ENCODE results near the gene SPRR2E. TPM values are rescaled to one million over a fixed set of nuclear protein-coding genes. Genes with fewer than 3 reads are reported as not detected.
"Not testable (repeated sequence)": the region's sequence is repeated elsewhere in the genome, so short reads cannot be mapped to it uniquely, and the experiment has no call there.

SPRR2E gene
- total RNA-seq, 2 donors from 2014 or later, result not detected

DNA sequence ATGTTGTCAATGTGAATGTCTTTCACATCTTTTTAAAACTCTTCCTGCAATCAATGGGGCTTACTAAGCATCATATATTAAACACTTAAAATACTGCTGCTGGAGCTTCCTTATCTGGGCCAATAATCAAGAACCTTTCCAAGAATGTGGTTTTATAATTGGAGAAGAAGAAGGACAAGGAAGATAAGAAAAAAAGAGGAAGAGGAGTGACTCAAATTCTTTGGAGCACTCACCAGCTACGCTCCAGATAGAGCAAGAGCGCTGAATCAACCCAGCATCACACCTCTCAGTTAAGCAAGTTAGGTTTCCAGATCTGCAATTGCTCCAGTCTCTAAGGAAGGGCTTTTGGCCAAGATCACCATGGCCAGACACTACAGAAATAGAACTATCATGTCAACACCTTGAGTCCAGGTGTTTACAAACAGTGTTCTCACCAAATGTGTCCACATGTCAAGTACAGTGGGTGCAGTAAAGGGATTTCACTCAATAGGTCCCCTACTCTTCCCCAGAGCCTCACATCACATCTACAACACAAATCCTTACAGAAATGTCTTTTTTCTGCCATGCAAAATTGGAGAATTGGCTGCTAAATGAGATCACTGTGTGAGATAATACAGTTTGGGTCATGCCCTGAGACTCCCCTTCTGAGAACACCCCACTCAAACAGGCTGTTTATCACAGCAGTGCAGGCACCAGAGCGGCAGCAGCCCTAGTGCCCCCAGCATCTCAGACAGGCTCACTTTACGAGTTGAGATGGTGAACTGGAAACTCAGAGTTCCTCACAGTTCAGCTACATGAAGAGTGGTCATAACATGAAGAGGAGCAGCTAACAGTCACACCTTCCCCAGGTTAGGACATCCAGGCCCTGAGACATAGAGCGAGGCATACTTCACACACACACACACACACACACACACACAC lies 21.3 kb downstream of the SPRR2E start:
- intact Hi-C loops (cut with DNase I), result no loop called here
- no peak for DNase-seq (ENCODE audit: low spot score)

DNA sequence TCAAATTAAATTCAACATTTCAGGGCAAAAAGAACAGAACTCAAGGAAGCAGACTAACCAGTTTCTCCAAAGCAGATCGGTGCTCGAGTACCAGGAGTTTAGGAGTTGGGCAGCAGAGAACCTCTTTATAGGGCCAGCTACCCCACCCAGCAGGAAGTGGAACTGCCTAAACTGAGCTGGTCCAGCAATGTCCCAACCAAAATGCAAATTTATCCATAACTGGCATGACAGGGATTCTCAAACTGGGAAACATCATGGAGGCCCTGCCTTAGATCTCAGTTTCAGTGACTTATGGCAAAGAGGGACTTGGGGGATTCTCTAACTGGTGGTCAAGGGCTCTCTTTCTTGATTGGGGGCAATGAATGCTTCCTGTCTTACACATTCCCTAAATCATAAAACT lies 22.8 kb downstream of the SPRR2E start, which contains the start of gene SPRR2B:
TSS of gene SPRR2B (minus strand) at position 101 of the 400 bp plus-strand sequence. CDS start 772 bp downstream, outside the sequence.
- DNase-seq (ENCODE audit: low spot score), result no peak
- intact Hi-C loops (cut with DNase I), result no loop called here

DNA sequence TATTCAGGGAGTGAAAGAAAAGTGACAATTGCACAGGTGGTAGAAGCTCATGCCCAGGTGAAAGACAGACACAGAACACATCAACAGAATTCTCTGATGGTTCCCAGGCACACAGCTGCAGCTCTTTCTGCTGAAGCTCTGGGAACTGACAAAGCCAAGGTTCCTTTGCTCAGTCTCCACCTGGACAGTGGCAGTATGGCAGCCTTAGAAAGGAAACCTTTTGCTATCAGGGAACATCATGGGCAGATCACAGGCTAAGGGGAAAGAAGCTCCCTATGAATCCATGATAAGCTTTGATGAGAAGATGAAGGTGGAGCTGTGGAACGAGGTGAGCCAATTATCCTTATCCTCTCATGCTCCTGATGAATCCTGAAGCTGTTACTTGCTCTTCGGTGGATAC lies 24.1 kb downstream of the SPRR2E start:
- DNase-seq (ENCODE audit: low spot score), result no peak
- intact Hi-C loops (cut with DNase I), result no loop called here

DNA sequence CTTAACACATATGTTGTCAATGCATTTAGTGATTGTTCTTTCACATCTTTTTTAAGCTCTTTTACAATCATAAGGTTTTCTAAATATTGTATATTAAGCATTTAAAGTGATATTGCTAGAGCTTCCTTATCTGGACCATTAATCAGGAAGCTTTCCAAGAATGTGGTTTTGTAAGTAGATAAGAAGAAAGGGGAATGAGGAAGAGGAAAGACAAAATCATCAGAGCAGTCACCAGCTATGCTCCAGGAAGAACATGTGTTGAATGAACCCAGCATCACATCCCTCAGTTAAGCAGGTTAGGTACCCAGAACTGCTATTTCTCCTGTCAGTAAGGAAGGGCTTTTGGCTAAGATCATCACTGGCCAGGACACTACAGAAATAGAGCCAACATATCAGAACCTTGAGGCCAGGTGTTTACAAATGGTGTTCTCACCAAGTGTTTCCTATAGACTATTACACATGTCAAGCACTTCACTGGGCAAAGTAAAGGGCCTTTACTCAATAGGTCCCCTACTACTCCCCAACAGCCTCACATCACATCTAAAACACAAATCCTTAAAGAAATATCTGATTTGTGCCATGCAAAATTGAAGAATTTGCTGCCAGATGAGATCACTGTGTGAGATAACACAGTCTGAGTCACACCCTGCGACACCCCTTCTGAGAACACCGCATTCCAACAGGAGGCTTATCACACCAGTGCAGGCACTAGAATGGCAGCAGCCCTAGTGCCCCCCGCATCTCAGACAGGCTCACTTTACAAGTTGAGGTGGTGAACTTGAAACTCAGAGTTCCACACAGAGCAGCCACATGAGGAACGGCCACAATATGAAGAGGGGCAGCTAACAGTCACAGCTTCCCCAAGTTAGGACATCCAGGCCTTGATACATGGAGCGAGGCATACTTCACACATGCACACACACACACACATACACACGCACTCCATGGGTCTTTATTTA lies 35.2 kb downstream of the SPRR2E start:
- intact Hi-C loops (cut with DNase I), result no loop called here
- DNase-seq (ENCODE audit: low spot score), result no peak

DNA sequence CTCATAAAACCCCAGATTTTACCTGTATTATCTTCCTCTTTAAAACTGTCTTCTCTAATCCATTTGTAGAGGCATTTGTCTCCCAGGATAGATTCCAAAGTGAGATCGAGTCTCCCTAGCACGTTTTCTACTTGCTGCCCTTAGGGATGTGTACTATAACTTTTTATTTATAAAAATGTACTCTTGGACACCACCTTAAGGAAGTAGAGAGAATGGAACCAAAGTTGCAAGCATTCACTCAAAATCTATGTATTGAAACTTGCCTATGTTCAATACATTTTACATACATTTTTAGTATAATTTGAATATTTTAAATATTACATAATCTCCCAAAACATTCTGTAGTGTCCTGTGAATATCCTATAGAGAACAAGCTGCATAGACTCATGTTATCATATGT lies 36.2 kb downstream of the SPRR2E start:
- DNase-seq (ENCODE audit: low spot score), result no peak
- intact Hi-C loops (cut with DNase I), result no loop called here

DNA sequence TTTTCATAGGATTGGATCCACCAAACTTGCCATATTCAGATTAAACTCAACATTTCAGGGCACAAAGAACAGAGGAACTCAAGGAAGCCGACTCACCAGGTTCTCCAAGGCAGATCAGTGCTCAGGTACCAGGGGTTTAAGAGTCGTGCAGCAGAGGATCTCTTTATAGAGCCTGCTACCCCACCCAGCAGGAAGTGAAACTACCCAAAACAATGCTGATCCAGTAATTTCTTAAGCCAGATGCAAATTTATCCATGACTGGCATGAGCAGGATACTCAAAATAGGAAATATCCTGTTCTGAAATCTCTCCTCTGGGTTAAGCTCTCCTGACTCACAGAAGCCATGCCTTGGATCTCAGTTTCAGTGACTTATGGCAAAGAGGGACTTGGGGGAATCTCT lies 37.0 kb downstream of the SPRR2E start, which contains the start of gene SPRR2A:
TSS of gene SPRR2A (minus strand) at position 138 of the 400 bp plus-strand sequence. CDS start 777 bp downstream, outside the sequence.
- intact Hi-C loops (cut with DNase I), result no loop called here

DNA sequence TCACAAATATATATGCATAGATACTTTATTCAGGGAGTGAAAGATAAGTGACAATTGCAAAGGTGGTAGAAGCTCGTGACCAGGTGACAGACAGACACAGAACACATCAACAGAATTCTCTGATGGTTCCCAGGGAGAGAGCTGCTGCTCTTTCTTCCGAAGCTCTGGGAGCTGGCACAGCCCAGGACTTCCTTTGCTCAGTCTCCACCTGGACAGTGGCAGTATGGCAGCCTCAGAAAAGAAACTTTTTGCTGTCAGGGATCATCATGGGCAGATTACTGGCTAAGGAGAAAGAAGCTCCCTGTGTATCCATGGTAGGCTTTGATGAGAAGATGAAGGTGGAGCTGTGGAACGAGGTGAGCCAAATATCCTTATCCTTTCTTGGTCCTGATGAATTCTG lies 38.2 kb downstream of the SPRR2E start:
- DNase-seq (ENCODE audit: low spot score); intact Hi-C loops (cut with DNase I): not testable (repeated sequence)

More for the DNA sequence above, 37.0 kb downstream of the SPRR2E start, which contains the start of gene SPRR2A:
- DNase-seq (ENCODE audit: low spot score), result no peak

DNA sequence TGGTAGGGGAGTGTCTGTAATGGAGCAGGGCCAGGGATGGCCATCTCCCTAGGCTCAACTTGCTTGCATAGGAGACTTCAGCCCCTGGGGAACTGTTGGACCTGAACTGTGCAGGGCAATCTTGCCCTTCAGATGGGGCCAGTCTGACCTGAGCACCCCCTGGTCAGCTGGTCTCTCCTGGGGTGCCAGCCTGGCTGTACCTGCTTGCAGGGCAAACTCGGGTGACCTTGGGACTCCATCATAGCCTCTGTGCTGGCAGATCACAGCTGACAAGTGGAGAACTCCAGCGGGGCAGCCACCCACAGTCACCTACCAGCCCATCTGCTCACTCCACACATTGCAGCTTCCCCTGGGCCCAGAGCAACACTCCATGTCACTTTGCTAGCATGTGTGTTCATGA lies 45.1 kb downstream of the SPRR2E start:
- intact Hi-C loops (cut with DNase I), result no loop called here
- no peak for DNase-seq (ENCODE audit: low spot score)

Other genes with a start within 250 kb of the SPRR2E start
- not detected for gene LCE7A, start 234.5 kb downstream of the SPRR2E start, total RNA-seq
- gene SMCP, start 216.2 kb downstream of the SPRR2E start, total RNA-seq, result not detected
- gene IVL, start 186.0 kb downstream of the SPRR2E start, total RNA-seq, result not detected
- gene SPRR5, start 147.3 kb downstream of the SPRR2E start, total RNA-seq, result not detected
- not detected for gene SPRR4, start 123.9 kb downstream of the SPRR2E start, total RNA-seq
- gene SPRR1A, start 110.4 kb downstream of the SPRR2E start, total RNA-seq, result not detected
- not detected for gene SPRR3, start 92.8 kb downstream of the SPRR2E start, total RNA-seq
- not detected for gene SPRR1B, start 63.3 kb downstream of the SPRR2E start, total RNA-seq
- gene SPRR2D, start 53.4 kb downstream of the SPRR2E start, total RNA-seq, result not detected
- not detected for gene SPRR2A, start 37.0 kb downstream of the SPRR2E start, total RNA-seq
- gene SPRR2B, start 22.9 kb downstream of the SPRR2E start, total RNA-seq, result not detected
- gene SPRR2F, start 19.0 kb upstream of the SPRR2E start, total RNA-seq, result 1 to 10 TPM in 1 of 2 donors, not detected in 1; 1.9 TPM
- gene SPRR2G, start 56.4 kb upstream of the SPRR2E start, total RNA-seq, result not detected
- not detected for gene LELP1, start 108.9 kb upstream of the SPRR2E start, total RNA-seq
- gene PRR9, start 123.1 kb upstream of the SPRR2E start, total RNA-seq, result not detected
- not detected for gene LORICRIN, start 165.2 kb upstream of the SPRR2E start, total RNA-seq
- not detected for gene PGLYRP3, start 218.4 kb upstream of the SPRR2E start, total RNA-seq

All from posterior vena cava (tissue), 2 donors.